GM23248 (cell line): ENCODE measurements around the gene S100A11. TPM values are rescaled to one million over a fixed set of nuclear protein-coding genes. Genes with fewer than 3 reads are reported as not detected.

Source experiments
- DNase-seq: peaks from one replicate; pipeline ENCODE4 v3.0.0-alpha.2; 2015
- H2AFZ ChIP-seq: fragments of 200-600 bp; sonication (generic); 2 replicates; pipeline ENCODE4 v1.6.1; 2016; ENCODE audit warnings: antibody characterized with exemption
- H3F3A ChIP-seq: fragments of 200-600 bp; sonication (generic); 2 replicates; pipeline ENCODE4 v1.6.1; 2016; ENCODE audit warnings: mild to moderate bottlenecking, antibody characterized with exemption, mixed run types; ENCODE audit not compliant: insufficient read depth
- H3K27ac ChIP-seq: fragments of 200-600 bp; sonication (generic); 2 replicates; pipeline ENCODE4 v1.5.1; 2016; ENCODE audit warnings: mild to moderate bottlenecking
- H3K27me3 ChIP-seq: fragments of 200-600 bp; sonication (generic); replicated peaks from 2 replicates; pipeline ENCODE4 v1.6.1; 2016; ENCODE audit warnings: mild to moderate bottlenecking; ENCODE audit not compliant: insufficient read depth
- H3K36me3 ChIP-seq: fragments of 200-600 bp; sonication (generic); 2 replicates; pipeline ENCODE4 v1.6.1; 2016; ENCODE audit warnings: low read depth, mild to moderate bottlenecking
- H3K4me1 ChIP-seq: fragments of 200-600 bp; sonication (generic); 2 replicates; pipeline ENCODE4 v1.6.1; 2016; ENCODE audit warnings: mild to moderate bottlenecking; ENCODE audit not compliant: insufficient read depth
- H3K4me2 ChIP-seq: fragments of 200-600 bp; sonication (generic); one replicate; pipeline ENCODE4 v1.6.1; 2016; ENCODE audit warnings: mild to moderate bottlenecking; ENCODE audit not compliant: unreplicated experiment
- H3K4me3 ChIP-seq: fragments of 200-600 bp; sonication (generic); 2 replicates; pipeline ENCODE4 v1.5.1; 2016; ENCODE audit warnings: mild to moderate bottlenecking
- H3K79me2 ChIP-seq: fragments of 200-600 bp; sonication (generic); 2 replicates; pipeline ENCODE4 v1.6.1; 2016; ENCODE audit warnings: mild to moderate bottlenecking; ENCODE audit not compliant: insufficient read depth
- H3K9ac ChIP-seq: fragments of 200-600 bp; sonication (generic); 2 replicates; pipeline ENCODE4 v1.6.1; 2016; ENCODE audit warnings: mild to moderate bottlenecking
- H3K9me2 ChIP-seq: fragments of 200-600 bp; sonication (generic); 2 replicates; pipeline ENCODE4 v1.6.1; 2016; ENCODE audit warnings: mixed run types, mild to moderate bottlenecking, moderate library complexity; ENCODE audit not compliant: insufficient read depth
- H3K9me3 ChIP-seq: fragments of 200-600 bp; sonication (generic); one replicate; pipeline ENCODE4 v1.6.1; 2017; ENCODE audit warnings: low read depth
- H4K20me1 ChIP-seq: fragments of 200-600 bp; sonication (generic); 2 replicates; pipeline ENCODE4 v1.6.0; 2016; ENCODE audit not compliant: insufficient read depth
- EZH2 ChIP-seq: fragments of 200-600 bp; sonication (generic); IDR thresholded peaks from 2 replicates; pipeline ENCODE4 v1.6.1; 2018; ENCODE audit warnings: antibody characterized with exemption, mild to moderate bottlenecking; ENCODE audit not compliant: insufficient read depth, poor library complexity, severe bottlenecking
- EZH2phosphoT487 ChIP-seq: fragments of 200-600 bp; sonication (generic); IDR thresholded peaks from 2 replicates; pipeline ENCODE4 v1.6.1; 2018; ENCODE audit warnings: antibody characterized with exemption, moderate library complexity, mild to moderate bottlenecking, low read depth; ENCODE audit not compliant: insufficient read depth
- WGBS, 2 experiments: methylation state at CpG; one replicate each; pipeline ENCODE4 v1.1.6; 2015 to 2017; ENCODE audit warnings: low lambda C conversion rate in 2 of 2, low coverage in 1 of 2; ENCODE audit errors: missing lambda C conversion rate in 2 of 2; 5-methylcytosine and 5-hydroxymethylcytosine counted together
- in situ Hi-C: fragments of 300-500 bp; cut with MboI; formaldehyde crosslinking; loops from 2 replicates; pipeline ENCODE4 v1.15.0; 2020
- polyA plus RNA-seq: library from polyadenylated mRNA; unstranded; fragments of >200 nt; fragmentation: Nextera tagmentation; extraction: Ambion mirVana; gene quantifications from 2 replicates; pipeline ENCODE4 v1.2.1, GENCODE V29; 2016
- small RNA-seq: library from RNA; depleted of rRNA; stranded (forward); fragments of <200 nt; gene quantifications from one replicate; pipeline ENCODE3, GENCODE V24; 2014; ENCODE audit warnings: low read depth, low replicate concordance
- total RNA-seq: library from RNA; depleted of rRNA; stranded (reverse); fragments of >200 nt; shearing (Covaris generic); gene quantifications from 2 replicates; pipeline ENCODE4 v1.2.3, GENCODE V29; 2014; rRNA removed

S100A11 gene
- total and polyA plus RNA-seq, 2 experiments from 2014 or later = 612 to 4,052 TPM

DNA sequence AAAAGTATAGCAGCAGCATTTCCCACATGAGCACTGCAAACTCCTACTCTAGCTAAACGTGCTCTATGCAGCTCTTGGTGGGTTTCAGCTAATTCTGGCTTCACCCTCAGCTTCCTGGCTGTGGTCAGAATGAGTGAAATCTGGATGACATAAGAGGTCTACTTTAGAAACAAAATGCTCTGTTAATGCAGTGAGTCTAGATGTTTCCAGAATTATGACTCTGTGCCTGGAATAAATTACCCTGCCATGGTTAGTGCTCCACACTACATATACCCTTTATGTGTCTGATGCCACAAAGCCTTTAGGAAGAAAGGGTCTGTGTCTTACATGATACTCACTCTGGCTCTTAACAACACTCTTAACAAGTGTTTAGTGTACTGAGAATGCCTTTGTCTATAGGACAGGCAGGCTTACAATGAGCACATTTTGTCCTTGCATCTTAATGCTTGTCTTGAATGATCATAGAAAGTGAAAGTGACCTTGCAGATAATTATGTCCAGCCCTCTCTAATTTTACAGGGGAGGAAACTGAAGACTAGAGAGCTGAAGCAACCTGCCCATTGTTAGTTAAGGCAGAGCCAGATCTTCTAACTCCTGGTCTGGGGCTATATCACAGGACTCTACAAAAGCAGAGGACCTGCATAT lies 52.4 kb downstream of the S100A11 start:
- H3K9me3 ChIP-seq = no peaks in the 10 kb centered on the region
- in situ Hi-C loops = no loop called here
- peaks cover 49% of the 10 kb centered on the region for H3K36me3 ChIP-seq
- no peak for DNase-seq
- no peak overlapping the region for H3K27ac ChIP-seq
- no peak overlapping the region for H3K9ac ChIP-seq
- no peak overlapping the region for H3K4me2 ChIP-seq
- peaks cover 51% of the 10 kb centered on the region for H3K79me2 ChIP-seq
- no peaks in the 10 kb centered on the region for H4K20me1 ChIP-seq
- WGBS, 2 experiments = 25 to 47% methylated on average over 1 of the region's 1 CpG
- no peaks in the 10 kb centered on the region for H3K27me3 ChIP-seq
- TF ChIP-seq EZH2phosphoT487 (no peak), EZH2 (no peak)
- no peak overlapping the region for H3K4me3 ChIP-seq
- no peak overlapping the region for H2AFZ ChIP-seq
- H3K4me1 ChIP-seq = peaks cover 49% of the 10 kb centered on the region
- H3K9me2 ChIP-seq = no peaks in the 10 kb centered on the region
- H3F3A ChIP-seq = peaks cover 53% of the 10 kb centered on the region

Small RNA genes within 50 kb of the gene (small RNA-seq; reads per million reads assigned to genes)
- not detected for gene SPTLC1P4

Other genes with a start within 250 kb of the S100A11 start
- gene TDRKH, start 246.5 kb downstream of the S100A11 start, total RNA-seq = 0.38 and 3.6 TPM in 2 replicates
- 1.9 and 2.2 TPM in 2 replicates for gene TDRKH, start 246.5 kb downstream of the S100A11 start, polyA plus RNA-seq
- gene LINGO4, start 231.6 kb downstream of the S100A11 start, total RNA-seq = not detected in 2 replicates
- gene LINGO4, start 231.6 kb downstream of the S100A11 start, polyA plus RNA-seq = not detected in 2 replicates
- not detected in 2 replicates for gene RORC, start 205.2 kb downstream of the S100A11 start, total RNA-seq
- not detected in 2 replicates for gene RORC, start 205.2 kb downstream of the S100A11 start, polyA plus RNA-seq
- gene C2CD4D, start 197.2 kb downstream of the S100A11 start, total RNA-seq = 0.13 TPM in 1 of 2 replicates, not detected in the other
- gene C2CD4D, start 197.2 kb downstream of the S100A11 start, polyA plus RNA-seq = 0.14 and 0.16 TPM in 2 replicates
- not detected in 2 replicates for gene THEM5, start 183.3 kb downstream of the S100A11 start, total RNA-seq
- gene THEM5, start 183.3 kb downstream of the S100A11 start, polyA plus RNA-seq = not detected in 2 replicates
- 10.0 and 14.6 TPM in 2 replicates for gene THEM4, start 127.5 kb downstream of the S100A11 start, total RNA-seq
- 17.9 and 19.0 TPM in 2 replicates for gene THEM4, start 127.5 kb downstream of the S100A11 start, polyA plus RNA-seq
- 60.5 and 60.7 TPM in 2 replicates for gene S100A10, start 43.1 kb downstream of the S100A11 start, total RNA-seq
- gene S100A10, start 43.1 kb downstream of the S100A11 start, polyA plus RNA-seq = 1,024 and 1,043 TPM in 2 replicates
- not detected in 2 replicates for gene TCHHL1, start 52.1 kb upstream of the S100A11 start, total RNA-seq
- not detected in 2 replicates for gene TCHHL1, start 52.1 kb upstream of the S100A11 start, polyA plus RNA-seq
- 0.22 TPM in 1 of 2 replicates, not detected in the other for gene TCHH, start 78.4 kb upstream of the S100A11 start, total RNA-seq
- 0.08 and 0.11 TPM in 2 replicates for gene TCHH, start 78.4 kb upstream of the S100A11 start, polyA plus RNA-seq
- not detected in 2 replicates for gene RPTN, start 122.2 kb upstream of the S100A11 start, total RNA-seq
- 0.05 TPM in 1 of 2 replicates, not detected in the other for gene RPTN, start 122.2 kb upstream of the S100A11 start, polyA plus RNA-seq
- gene HRNR, start 187.2 kb upstream of the S100A11 start, total RNA-seq = not detected in 2 replicates
- gene HRNR, start 187.2 kb upstream of the S100A11 start, polyA plus RNA-seq = 0.05 TPM in 1 of 2 replicates, not detected in the other